Endothelial cell of umbilical vein (primary cell): Measurements from ENCODE around the gene NKD2. TPM values are rescaled to one million over a fixed set of nuclear protein-coding genes. Genes with fewer than 3 reads are reported as not detected.

ENCODE experiments used
- BruUV-seq: library from RNA; stranded (reverse); fragments of 400-500 nt; replicated peaks from 2 replicates; lab custom pipeline; 2021; lab: Mats Ljungman, UMichigan
- CTCF ChIA-PET: fragments of 300-600, 350-600 bp; sonication (Branson Sonifier 250); formaldehyde crosslinking; loops from one replicate; lab custom pipeline; 2021; ENCODE audit warnings: antibody characterized with exemption, inconsistent platforms; lab: Charles Lee
- POLR2A ChIA-PET: fragments of 300-600, 350-600 bp; sonication (Branson Sonifier 250); formaldehyde crosslinking; loops from one replicate; lab custom pipeline; 2021; ENCODE audit warnings: antibody characterized with exemption, inconsistent platforms; lab: Charles Lee
- DNase-seq: peaks from one replicate; pipeline ENCODE4 v3.0.0-alpha.2; 2011; ENCODE audit warnings: low read depth, low spot score
- FAIRE-seq: peaks from 2 replicates; lab custom pipeline; 2011; peaks lifted over from hg19 to GRCh38; lab: Jason Lieb, UNC
- H2AFZ ChIP-seq: 2 replicates; pipeline ENCODE4 v1.6.0; 2012; ENCODE audit warnings: low read depth, low read length, control low read depth, inconsistent platforms
- H3K27ac ChIP-seq: 2 replicates; pipeline ENCODE4 v1.5.1; 2011; ENCODE audit warnings: low read depth, mild to moderate bottlenecking, control low read depth, low read length, moderate library complexity; ENCODE audit not compliant: insufficient read depth
- H3K27me3 ChIP-seq, 2 experiments: 2 replicates each; pipeline versions ENCODE4 v1.6.0 to v1.6.1; 2011; ENCODE audit warnings: low read length in 2 of 2, mixed read lengths in 1 of 2; ENCODE audit not compliant: control insufficient read depth in 2 of 2, insufficient read depth in 2 of 2
- H3K36me3 ChIP-seq, 2 experiments: 2 replicates in 1 of 2; 3 replicates in 1 of 2; pipeline ENCODE4 v1.5.1; 2011; ENCODE audit warnings: low read length in 2 of 2, mild to moderate bottlenecking in 1 of 2, moderate library complexity in 1 of 2; ENCODE audit not compliant: control insufficient read depth in 2 of 2, insufficient read depth in 2 of 2; ENCODE audit errors: extremely low read depth in 1 of 2
- H3K4me1 ChIP-seq: 3 replicates; pipeline ENCODE4 v1.5.1; 2011; ENCODE audit warnings: mild to moderate bottlenecking, low read length; ENCODE audit not compliant: control insufficient read depth, insufficient read depth; ENCODE audit errors: extremely low read depth
- H3K4me2 ChIP-seq: 2 replicates; pipeline ENCODE4 v1.6.1; 2011; ENCODE audit warnings: low read length, control low read depth, mixed read lengths; ENCODE audit not compliant: insufficient read depth
- H3K4me3 ChIP-seq, 3 experiments: fragments of 200-600 bp in 1 of 3; sonication (generic), shearing (Covaris generic) in 1 of 3; replicated peaks in 1 of 3; 2 replicates each; pipeline ENCODE4 v1.5.1; 2011 to 2016; ENCODE audit warnings: control low read depth in 3 of 3, low read length in 3 of 3, mild to moderate bottlenecking in 2 of 3, inconsistent platforms in 1 of 3, low read depth in 1 of 3, moderate library complexity in 1 of 3; ENCODE audit not compliant: insufficient read depth in 1 of 3
- H3K79me2 ChIP-seq: 2 replicates; pipeline ENCODE4 v1.6.0; 2012; ENCODE audit warnings: low read length, inconsistent platforms; ENCODE audit not compliant: control insufficient read depth, insufficient read depth
- H3K9ac ChIP-seq: replicated peaks from 2 replicates; pipeline ENCODE3; 2011; ENCODE audit warnings: low read length, control low read depth; ENCODE audit not compliant: insufficient read depth; ENCODE audit errors: extremely low read depth
- H3K9me1 ChIP-seq: replicated peaks from 3 replicates; pipeline ENCODE4 v1.6.0; 2011; ENCODE audit warnings: mild to moderate bottlenecking, low read length; ENCODE audit not compliant: control insufficient read depth, insufficient read depth; ENCODE audit errors: extremely low read depth
- H3K9me3 ChIP-seq: replicated peaks from 2 replicates; pipeline ENCODE4 v1.5.1; 2012; ENCODE audit warnings: low read length, inconsistent platforms; ENCODE audit not compliant: control insufficient read depth, insufficient read depth
- H4K20me1 ChIP-seq: replicated peaks from 2 replicates; pipeline ENCODE3; 2011; ENCODE audit warnings: mild to moderate bottlenecking, low read length; ENCODE audit not compliant: control insufficient read depth, insufficient read depth; ENCODE audit errors: extremely low read depth
- CTCF ChIP-seq, 2 donors: IDR thresholded peaks; 1 replicate in 1 of 2; 2 replicates in 1 of 2; pipeline ENCODE4 v1.5.1; 2011; ENCODE audit warnings: low read length in 2 of 2, mild to moderate bottlenecking in 2 of 2, moderate library complexity in 2 of 2, control low read depth in 1 of 2, inconsistent platforms in 1 of 2, low read depth in 1 of 2; ENCODE audit not compliant: insufficient read depth in 1 of 2; ENCODE audit errors: extremely low read depth in 1 of 2
- EZH2 ChIP-seq: IDR thresholded peaks from 2 replicates; pipeline ENCODE4 v1.6.1; 2012; ENCODE audit warnings: borderline replicate concordance, low read depth, mild to moderate bottlenecking, moderate library complexity, low read length, inconsistent platforms; ENCODE audit not compliant: severe bottlenecking
- FOS ChIP-seq: IDR thresholded peaks from 2 replicates; pipeline ENCODE4 v1.6.1; 2011; ENCODE audit warnings: mild to moderate bottlenecking, low read length, moderate library complexity, borderline replicate concordance; ENCODE audit not compliant: insufficient read depth
- GATA2 ChIP-seq: IDR thresholded peaks from 2 replicates; pipeline ENCODE4 v1.7.0; 2011; ENCODE audit warnings: low read depth, mild to moderate bottlenecking, moderate library complexity, mixed read lengths, low read length; ENCODE audit not compliant: insufficient read length, insufficient read depth
- JUN ChIP-seq: IDR thresholded peaks from 2 replicates; pipeline ENCODE4 v1.6.1; 2011; ENCODE audit warnings: borderline replicate concordance, low read depth; ENCODE audit not compliant: insufficient read length, insufficient read depth
- MAX ChIP-seq: IDR thresholded peaks from 2 replicates; pipeline ENCODE4 v1.6.1; 2011; ENCODE audit not compliant: insufficient read depth, insufficient read length
- MYC ChIP-seq: IDR thresholded peaks from one replicate; pipeline ENCODE4 v1.6.1; 2011; ENCODE audit warnings: mild to moderate bottlenecking, low read depth, low read length
- POLR2A ChIP-seq: IDR thresholded peaks from 2 replicates; pipeline ENCODE4 v1.6.1; 2012; ENCODE audit warnings: low read depth, mild to moderate bottlenecking, control low read depth, low read length
- POLR2AphosphoS5 ChIP-seq: IDR thresholded peaks from 2 replicates; pipeline ENCODE4 v1.6.1; 2012; ENCODE audit warnings: low read depth, mild to moderate bottlenecking, control low read depth, low read length, moderate library complexity; ENCODE audit not compliant: insufficient read depth
- dilution Hi-C: fragments of 300-500 bp; cut with MboI; formaldehyde crosslinking; loops from one replicate; pipeline ENCODE4 v1.15.0; 2019; ENCODE audit warnings: low sequenced_read_pairs; ENCODE audit not compliant: extremely low pct_ligation_motif_present
- intact Hi-C: fragments of 100-400 bp; cut with micrococcal nuclease; formaldehyde crosslinking; loops from one replicate; pipeline ENCODE4 v1.10.0; 2022
- polyA plus RNA-seq, 4 experiments: library from polyadenylated mRNA; depleted of rRNA in 3 of 4; stranded (reverse) in 3 of 4; unstranded in 1 of 4; fragments of >200 nt; gene quantifications; 2 replicates each; pipeline versions ENCODE4 v1.2.1 to v1.2.3, GENCODE V29; 2011 to 2012; ENCODE audit warnings: missing spikeins in 1 of 4
- total RNA-seq: library from RNA; stranded (reverse); gene quantifications from 2 replicates; pipeline ENCODE4 v1.2.3, GENCODE V29; 2021

Gene NKD2
- total and polyA plus RNA-seq, 2 donors (not counting 3 experiments of a cell fraction or from before 2014, with no cell fraction given) = 0.08 TPM; not detected in 1

GRCh38 chr5:1063661-1064382 is 55.2 kb downstream of the NKD2 start:
- no peaks in the 10 kb centered on the region for H3K9me3 ChIP-seq
- ChIA-PET POLR2A (no interaction called here), CTCF (no interaction called here)
- H3K4me2 ChIP-seq = no peak overlapping the region
- H3K27ac ChIP-seq = no peak overlapping the region
- intact Hi-C loops = no loop called here
- DNase-seq = no peak
- no peak overlapping the region for H2AFZ ChIP-seq
- no peak for FAIRE-seq
- no peak for TF ChIP-seq FOS
- no peak for TF ChIP-seq MYC
- no peak for TF ChIP-seq CTCF (IDR thresholded peaks at IDR 0.05; ENCODE audit: extremely low read depth in 1 of 2, insufficient read depth in 1 of 2, low read depth in 1 of 2, low read length in 2 of 2)
- no peak for TF ChIP-seq MAX
- TF ChIP-seq JUN = no peak
- TF ChIP-seq EZH2 = no peak
- TF ChIP-seq POLR2AphosphoS5 = no peak
- TF ChIP-seq GATA2 = no peak
- no peak for TF ChIP-seq POLR2A
- peaks cover 0 to 27% of the 10 kb centered on the region in 2 experiments for H3K36me3 ChIP-seq
- H3K79me2 ChIP-seq = no peaks in the 10 kb centered on the region
- no peaks in the 10 kb centered on the region for H3K9me1 ChIP-seq
- H3K4me3 ChIP-seq = no peak overlapping the region
- no TSS peak for BruUV-seq
- H4K20me1 ChIP-seq = no peaks in the 10 kb centered on the region
- H3K27me3 ChIP-seq = no peaks in the 10 kb centered on the region
- no peak overlapping the region for H3K9ac ChIP-seq
- H3K4me1 ChIP-seq = no peaks in the 10 kb centered on the region
- dilution Hi-C loops = no loop called here
